22Rv1 (cell line): ENCODE data around the gene GAS2L2.

Source experiments
- H3K27ac ChIP-seq: fragments of 450-650 bp; 2 replicates; pipeline ENCODE4 v1.5.1; 2017
- ZFX ChIP-seq: fragments of 450-650 bp; IDR thresholded peaks from 2 replicates; pipeline ENCODE4 v1.6.1; 2017; ENCODE audit warnings: antibody characterized with exemption, borderline replicate concordance
- TF ChIP-seq, protein P1 (sequence below): fragments of 450-650 bp; IDR thresholded peaks from 2 replicates; pipeline ENCODE4 v1.5.1; 2017; ENCODE audit warnings: mild to moderate bottlenecking

GAS2L2 gene

DNA sequence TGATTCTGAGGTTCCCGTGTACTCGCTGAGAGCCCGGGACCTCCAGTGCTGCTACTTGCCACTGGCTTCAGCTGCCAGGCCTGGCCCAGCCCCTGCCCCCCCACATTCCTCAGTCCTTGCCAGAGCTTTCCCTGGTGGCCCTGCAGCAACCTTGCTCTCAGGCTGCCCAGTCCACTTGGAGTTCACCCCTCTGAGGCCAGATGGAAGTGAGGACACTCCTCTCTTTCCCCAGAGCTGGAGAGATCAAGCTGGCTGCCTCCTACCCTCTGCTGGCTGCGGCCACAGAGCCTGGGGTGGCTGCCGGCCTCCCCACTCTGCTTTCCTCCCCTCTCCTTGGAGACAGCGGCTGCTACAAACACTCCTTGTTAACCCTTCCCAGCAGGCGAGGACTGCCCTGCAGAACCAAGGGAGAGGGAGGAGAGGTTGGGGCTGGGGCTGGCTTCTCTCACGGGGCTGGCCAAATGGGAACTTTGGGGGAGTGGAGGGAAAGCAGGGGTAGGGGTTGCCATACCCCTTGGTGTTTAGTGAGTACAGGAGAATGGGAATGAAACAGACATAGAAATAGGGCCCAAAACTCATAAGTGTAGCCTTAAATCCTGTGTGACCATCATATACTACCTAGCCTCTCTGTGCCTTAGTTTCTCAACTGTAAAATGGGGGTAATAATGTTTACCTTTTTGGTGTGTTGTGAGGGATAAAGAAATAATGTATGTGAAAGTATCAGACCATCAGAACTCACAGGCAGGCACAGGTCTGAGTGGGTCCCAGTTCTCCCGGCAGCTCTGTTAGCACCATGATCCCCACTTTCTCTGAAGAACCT lies at the start of gene GAS2L2:
Gene GAS2L2, minus strand, starts transcription at position 295 of the 820 bp plus-strand sequence. CDS start 389 bp downstream, outside the sequence.
- TF ChIP-seq ZFX = no peak
- H3K27ac ChIP-seq = no peak within 1 kb of the TSS

DNA sequence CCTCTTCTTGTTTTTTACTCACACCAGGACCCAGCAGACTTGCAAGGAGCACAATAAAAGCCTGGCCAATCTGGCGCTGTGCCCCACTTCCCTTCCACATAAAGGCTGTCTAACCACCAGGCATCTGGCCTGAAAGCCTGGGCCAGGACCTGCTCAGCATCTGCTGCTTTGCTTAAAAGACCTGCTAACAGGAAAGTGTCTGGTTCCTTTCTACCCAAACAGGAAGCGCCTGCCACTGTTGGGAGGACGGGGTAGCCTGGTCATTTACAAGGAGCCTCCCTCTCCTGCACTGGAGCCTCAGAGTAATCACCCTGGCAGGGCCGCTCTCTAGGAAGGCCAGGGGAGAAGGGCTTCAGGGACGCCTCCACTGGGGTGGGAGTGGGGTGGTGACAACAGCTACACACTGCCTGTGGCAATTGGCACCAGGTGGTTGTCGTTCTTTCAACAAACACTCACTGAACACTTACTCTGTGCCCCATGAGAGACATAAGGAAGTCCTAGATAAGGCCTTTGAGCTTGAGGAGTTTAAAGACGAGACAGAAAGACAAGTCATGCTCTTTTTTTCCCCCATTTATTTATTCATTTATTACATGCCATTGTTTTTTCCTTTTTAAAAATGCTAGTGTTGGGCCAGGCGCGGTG lies 48.7 kb upstream of the GAS2L2 start:
- TF ChIP-seq ZFX = no peak
- no peak overlapping the region for H3K27ac ChIP-seq

DNA sequence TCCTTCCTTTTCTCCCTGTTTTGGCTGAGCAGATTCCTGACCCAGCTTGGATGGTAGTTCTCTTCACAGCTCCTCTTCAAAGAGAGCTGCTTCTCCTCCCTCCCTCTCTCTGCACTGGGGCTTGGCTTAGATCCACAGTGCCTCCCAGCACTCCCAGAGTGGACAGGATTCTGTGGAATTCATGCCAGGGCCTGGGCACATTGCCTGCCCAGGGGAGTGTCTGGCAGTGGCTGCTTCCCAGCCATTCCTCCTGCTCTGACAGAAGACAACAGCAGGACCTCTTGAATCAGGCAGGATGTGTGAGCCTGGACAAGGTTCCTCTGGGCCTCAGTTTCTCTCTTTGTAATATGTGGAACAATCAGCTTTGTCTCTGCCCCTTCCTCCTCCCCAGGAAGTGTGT lies 46.9 kb upstream of the GAS2L2 start:
- TF ChIP-seq ZFX = no peak
- TF ChIP-seq, protein P1, sequence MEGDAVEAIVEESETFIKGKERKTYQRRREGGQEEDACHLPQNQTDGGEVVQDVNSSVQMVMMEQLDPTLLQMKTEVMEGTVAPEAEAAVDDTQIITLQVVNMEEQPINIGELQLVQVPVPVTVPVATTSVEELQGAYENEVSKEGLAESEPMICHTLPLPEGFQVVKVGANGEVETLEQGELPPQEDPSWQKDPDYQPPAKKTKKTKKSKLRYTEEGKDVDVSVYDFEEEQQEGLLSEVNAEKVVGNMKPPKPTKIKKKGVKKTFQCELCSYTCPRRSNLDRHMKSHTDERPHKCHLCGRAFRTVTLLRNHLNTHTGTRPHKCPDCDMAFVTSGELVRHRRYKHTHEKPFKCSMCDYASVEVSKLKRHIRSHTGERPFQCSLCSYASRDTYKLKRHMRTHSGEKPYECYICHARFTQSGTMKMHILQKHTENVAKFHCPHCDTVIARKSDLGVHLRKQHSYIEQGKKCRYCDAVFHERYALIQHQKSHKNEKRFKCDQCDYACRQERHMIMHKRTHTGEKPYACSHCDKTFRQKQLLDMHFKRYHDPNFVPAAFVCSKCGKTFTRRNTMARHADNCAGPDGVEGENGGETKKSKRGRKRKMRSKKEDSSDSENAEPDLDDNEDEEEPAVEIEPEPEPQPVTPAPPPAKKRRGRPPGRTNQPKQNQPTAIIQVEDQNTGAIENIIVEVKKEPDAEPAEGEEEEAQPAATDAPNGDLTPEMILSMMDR = no peak

DNA sequence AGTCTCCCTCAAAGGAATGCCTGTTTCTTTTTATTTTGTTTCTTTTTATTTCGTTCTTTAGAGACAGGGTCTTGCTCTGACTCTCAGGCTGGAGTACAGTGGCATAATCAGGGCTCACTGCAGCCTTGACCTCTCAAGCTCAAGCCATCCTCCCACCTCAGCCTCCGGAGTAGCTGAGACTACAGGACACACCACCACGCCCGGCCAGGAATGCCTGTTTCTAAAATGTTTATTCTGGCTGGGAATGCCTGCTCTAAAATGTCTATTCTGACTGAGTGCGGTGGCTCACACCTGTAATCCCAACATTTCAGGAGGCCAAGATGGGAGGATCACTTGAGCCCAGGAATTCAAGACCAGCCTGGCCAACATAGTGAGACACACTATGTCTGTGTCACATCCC lies 44.9 kb upstream of the GAS2L2 start:
- TF ChIP-seq, protein P1 = no peak
- TF ChIP-seq ZFX = no peak
- no peak overlapping the region for H3K27ac ChIP-seq

More for the DNA sequence above, 46.9 kb upstream of the GAS2L2 start:
- H3K27ac ChIP-seq = no peak overlapping the region

DNA sequence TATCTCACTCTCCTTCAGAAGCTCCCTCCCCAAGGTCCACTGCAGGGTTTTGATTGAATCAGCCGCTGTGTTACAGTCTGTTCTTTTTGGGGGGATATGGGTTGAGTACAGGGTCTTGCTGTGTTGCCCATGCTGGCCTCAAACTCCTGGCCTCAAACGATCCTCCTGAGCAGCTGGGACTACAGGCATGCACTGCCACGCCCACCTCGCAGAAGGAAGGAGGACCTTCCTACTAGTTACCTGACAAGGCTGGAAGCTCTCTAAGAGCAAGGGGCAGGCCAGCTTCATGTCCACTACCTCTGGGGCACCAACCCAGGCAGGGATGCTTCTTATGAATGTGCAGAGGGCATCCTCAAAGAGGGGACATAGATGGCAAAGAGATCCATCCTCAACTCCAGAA lies 44.3 kb upstream of the GAS2L2 start:
- H3K27ac ChIP-seq = no peak overlapping the region
- TF ChIP-seq, protein P1 = no peak
- no peak for TF ChIP-seq ZFX

DNA sequence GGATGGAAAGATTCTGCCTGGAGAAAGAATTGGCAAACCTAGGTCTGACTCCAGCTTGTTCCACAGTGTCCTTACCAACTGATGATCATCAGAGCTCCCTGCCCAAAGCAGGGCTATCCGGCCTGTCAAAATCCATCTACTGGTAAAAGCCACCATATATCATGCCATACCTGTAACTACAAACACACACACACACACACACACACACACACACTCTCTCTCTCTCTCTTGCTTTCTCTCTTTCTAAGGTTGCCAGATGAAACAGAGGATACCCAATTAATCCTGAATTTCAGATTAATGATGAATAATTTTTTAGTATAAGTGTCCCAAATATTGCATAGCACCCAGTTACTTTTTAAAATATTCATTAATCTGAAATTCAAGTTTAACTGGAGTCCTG lies 43.9 kb upstream of the GAS2L2 start:
- no peak overlapping the region for H3K27ac ChIP-seq
- TF ChIP-seq, protein P1 = no peak
- no peak for TF ChIP-seq ZFX

DNA sequence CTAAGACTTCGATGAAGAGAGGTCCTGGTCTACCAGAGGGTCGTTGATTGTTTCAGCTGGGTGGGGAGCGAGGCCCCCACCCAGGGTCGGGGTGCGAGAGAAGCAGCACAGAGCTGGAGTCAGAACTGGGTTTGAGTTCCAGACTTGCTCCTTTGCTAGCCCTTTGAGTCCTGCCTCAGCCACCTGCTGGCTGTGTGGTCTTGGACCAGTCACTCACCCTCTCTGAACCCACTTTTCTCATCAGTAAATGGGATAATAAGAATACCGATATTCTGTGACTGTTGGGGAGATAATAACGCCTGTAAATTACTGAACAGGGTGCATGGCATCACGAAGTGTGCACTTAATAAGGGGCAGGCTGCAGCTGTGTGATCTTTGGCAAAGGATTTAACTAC lies 42.8 kb upstream of the GAS2L2 start:
- no peak overlapping the region for H3K27ac ChIP-seq
- TF ChIP-seq, protein P1 = no peak
- TF ChIP-seq ZFX = no peak

DNA sequence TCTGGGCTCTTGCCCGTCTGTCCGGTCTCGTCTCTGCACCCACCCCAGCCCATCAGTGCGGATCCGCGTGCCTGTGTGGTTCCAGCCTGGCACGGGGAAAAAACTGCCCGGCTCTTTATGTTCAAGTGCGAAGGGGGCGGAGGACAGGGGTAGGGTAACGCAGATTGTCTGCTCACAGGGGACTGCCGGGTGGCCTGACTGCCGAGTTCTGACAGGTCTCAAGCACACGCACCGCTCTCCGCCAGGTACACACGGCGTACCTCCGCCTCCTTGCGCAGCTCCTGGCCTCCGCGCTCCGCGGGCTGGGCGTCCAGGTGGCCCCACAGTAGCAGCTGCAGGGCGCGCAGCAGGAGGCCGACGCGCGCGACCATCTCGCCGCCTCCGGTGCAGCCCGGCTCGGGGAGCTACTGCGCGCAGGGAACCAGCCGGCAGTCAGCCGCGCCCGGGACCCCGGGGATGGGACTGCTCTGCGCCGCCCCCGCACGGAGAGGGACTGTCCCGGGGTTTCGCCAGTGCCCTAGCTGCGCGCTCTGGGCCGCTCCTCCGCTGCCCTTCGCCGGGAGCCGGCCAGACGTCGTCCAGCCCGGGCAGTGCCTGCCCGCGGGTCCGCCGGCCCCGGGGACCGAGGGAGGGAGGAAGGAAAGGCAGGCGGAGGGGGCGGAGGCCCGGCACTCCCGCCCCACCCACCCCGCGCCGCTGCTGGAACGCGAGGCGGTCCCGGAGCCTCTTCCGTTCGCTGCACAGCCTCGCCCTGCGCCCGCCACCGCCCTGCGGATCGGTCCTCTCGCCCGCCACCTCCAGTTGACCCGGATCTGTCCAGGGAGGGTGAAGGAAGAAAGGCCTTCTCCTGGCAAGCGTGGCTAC lies 42.2 kb upstream of the GAS2L2 start, which contains the start of gene MMP28:
Gene MMP28, minus strand, starts transcription at position 635 of the 864 bp plus-strand sequence. Its CDS starts 264 bp downstream, at position 371.
- no peak within 1 kb of the TSS for H3K27ac ChIP-seq
- TF ChIP-seq ZFX = no peak
- TF ChIP-seq, protein P1 = no peak
